ENCODE results near the gene PHLDA3. TPM values are rescaled to one million over a fixed set of nuclear protein-coding genes. Genes with fewer than 3 reads are reported as not detected.
A peak's percentile ranks its signal among the peaks of the same experiment; 100 is the strongest.

Gene PHLDA3
- total RNA-seq, 1 donor from 2014 or later, result 25.0 TPM

DNA sequence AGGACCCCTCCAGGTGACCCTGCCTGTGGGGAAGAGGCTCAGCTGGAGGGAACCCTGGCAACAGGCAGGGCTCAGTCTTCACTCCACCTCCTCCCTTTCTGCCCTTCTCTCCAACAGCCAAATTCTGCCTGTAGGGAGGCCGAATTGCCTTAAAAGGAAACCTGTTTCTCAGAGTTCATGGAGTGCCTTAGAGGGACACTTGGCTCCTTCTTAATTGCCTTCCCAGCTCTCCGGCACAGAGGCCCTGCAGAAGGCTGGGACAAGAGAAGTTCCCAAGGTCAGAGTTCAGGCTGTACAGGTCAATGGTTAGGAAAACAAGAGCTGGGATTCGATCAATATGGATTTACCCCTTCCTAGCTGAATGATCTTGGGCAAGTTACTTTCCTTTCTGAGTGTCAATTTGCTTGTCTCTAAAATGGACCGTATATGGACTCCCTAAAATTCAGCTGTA is 31.7 kb upstream of the PHLDA3 start:
- Mint-ChIP-seq H3K4me3 (ENCODE audit: unreplicated experiment) (no peak overlapping the region), H3K4me1 (ENCODE audit: unreplicated experiment) (peaks cover 56% of the 10 kb centered on the region), H3K27me3 (ENCODE audit: unreplicated experiment) (peaks cover 9% of the 10 kb centered on the region), H3K9me3 (ENCODE audit: unreplicated experiment) (no peaks in the 10 kb centered on the region), H3K27ac (ENCODE audit: unreplicated experiment) (peak overlapping the region; percentile 10), H3K36me3 (ENCODE audit: low read depth, unreplicated experiment) (peaks cover 11% of the 10 kb centered on the region)
- DNase-seq (ENCODE audit: low spot score), result no peak
- TF ChIP-seq, protein P1, sequence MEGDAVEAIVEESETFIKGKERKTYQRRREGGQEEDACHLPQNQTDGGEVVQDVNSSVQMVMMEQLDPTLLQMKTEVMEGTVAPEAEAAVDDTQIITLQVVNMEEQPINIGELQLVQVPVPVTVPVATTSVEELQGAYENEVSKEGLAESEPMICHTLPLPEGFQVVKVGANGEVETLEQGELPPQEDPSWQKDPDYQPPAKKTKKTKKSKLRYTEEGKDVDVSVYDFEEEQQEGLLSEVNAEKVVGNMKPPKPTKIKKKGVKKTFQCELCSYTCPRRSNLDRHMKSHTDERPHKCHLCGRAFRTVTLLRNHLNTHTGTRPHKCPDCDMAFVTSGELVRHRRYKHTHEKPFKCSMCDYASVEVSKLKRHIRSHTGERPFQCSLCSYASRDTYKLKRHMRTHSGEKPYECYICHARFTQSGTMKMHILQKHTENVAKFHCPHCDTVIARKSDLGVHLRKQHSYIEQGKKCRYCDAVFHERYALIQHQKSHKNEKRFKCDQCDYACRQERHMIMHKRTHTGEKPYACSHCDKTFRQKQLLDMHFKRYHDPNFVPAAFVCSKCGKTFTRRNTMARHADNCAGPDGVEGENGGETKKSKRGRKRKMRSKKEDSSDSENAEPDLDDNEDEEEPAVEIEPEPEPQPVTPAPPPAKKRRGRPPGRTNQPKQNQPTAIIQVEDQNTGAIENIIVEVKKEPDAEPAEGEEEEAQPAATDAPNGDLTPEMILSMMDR (IDR thresholded peaks at IDR 0.05; ENCODE audit: unreplicated experiment), result no peak

DNA sequence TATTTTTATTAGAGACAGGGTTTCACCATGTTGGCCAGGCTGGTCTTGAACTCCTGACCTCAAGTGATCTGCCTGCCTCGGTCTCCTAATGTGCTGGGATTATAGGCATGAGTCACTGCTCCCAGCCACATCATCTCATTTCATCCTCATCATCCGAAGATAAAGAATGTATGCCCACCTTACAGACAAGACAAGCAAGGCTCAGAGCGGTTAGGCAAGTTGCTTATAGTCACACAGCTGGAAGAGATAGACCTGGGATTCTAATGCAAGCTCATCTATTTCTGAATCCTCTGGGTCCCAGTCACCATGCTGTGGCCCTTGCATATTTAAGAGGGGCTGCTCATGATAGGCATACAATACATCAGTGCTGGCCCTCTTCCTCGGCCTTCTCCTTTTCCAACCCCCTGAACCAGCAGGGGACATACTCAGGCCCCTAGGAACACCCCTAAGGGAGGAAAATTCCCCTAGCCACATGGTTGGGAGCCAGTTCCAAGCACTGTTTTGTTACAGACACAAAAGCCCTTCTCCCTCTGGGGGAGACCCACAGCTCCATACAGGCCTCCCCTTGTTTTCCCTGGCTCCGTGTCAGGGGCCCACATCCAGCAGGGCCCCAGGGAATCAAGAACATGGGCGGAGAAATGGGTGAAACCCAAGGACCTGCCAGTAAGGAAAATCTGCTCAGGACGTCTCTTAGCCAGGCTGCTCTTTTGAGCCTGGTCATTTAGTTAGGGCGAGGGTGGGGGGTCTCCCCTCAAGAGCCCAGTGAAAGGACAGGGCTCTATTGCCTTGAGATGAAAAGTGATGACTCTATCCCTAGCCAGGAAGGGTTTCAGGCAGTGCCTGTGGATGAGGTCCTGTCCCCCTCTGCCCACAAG is 31.0 kb upstream of the PHLDA3 start:
- H3K27me3 Mint-ChIP-seq (ENCODE audit: unreplicated experiment), result peaks cover 6% of the 10 kb centered on the region

DNA sequence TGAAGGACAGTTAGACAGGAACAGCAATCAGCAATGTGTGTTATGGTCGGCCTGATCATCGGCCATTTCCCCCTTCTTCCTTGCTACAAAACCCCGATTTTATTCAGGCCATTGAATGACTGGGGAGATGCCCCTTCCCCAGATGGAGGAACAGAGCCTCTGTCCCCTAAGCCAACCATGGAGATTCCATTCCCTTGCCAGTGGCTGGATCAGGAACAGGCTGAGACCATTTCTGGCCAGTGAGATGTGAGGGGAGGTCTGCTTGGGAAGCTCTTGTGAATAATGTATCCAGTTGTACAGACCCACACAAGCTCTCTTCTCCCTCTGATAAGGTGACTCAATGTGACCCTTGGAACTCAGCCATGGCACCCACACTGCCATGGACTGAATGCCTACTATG is 30.2 kb upstream of the PHLDA3 start:
- Mint-ChIP-seq H3K4me3 (ENCODE audit: unreplicated experiment) (no peak overlapping the region), H3K36me3 (ENCODE audit: low read depth, unreplicated experiment) (peaks cover 22% of the 10 kb centered on the region), H3K27ac (ENCODE audit: unreplicated experiment) (no peak overlapping the region), H3K27me3 (ENCODE audit: unreplicated experiment) (peaks cover 6% of the 10 kb centered on the region), H3K4me1 (ENCODE audit: unreplicated experiment) (peaks cover 49% of the 10 kb centered on the region), H3K9me3 (ENCODE audit: unreplicated experiment) (no peaks in the 10 kb centered on the region)
- TF ChIP-seq, protein P1 (IDR thresholded peaks at IDR 0.05; ENCODE audit: unreplicated experiment), result no peak
- no peak for DNase-seq (ENCODE audit: low spot score)

More for the DNA sequence above, 31.0 kb upstream of the PHLDA3 start:
- no peak overlapping the region for H3K27ac Mint-ChIP-seq (ENCODE audit: unreplicated experiment)
- H3K4me1 Mint-ChIP-seq (ENCODE audit: unreplicated experiment), result peaks cover 50% of the 10 kb centered on the region
- DNase-seq (ENCODE audit: low spot score), result no peak
- H3K9me3 Mint-ChIP-seq (ENCODE audit: unreplicated experiment), result no peaks in the 10 kb centered on the region
- TF ChIP-seq, protein P1 (IDR thresholded peaks at IDR 0.05; ENCODE audit: unreplicated experiment), result no peak
- peaks cover 14% of the 10 kb centered on the region for H3K36me3 Mint-ChIP-seq (ENCODE audit: low read depth, unreplicated experiment)
- no peak overlapping the region for H3K4me3 Mint-ChIP-seq (ENCODE audit: unreplicated experiment)

DNA sequence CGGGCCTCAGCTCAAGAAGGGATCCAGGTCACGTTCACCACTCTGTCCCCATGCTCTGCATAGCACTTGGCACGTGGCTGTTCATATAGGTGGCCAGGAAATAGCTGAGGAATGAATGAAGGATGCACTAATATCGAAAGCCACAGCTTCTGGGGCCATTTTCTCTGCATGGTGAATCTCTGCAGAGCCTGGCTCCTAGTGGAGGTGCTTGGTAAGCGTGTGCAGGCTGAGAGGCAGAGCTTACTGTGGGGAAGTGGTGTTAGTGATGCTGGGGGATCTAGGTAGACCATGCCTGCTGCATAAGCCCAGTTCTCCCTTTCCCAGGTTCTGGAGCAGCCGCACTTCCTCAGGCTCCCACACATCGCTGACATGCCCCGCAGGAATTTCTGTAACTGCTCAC is 29.6 kb upstream of the PHLDA3 start:
- Mint-ChIP-seq H3K36me3 (ENCODE audit: low read depth, unreplicated experiment) (peaks cover 27% of the 10 kb centered on the region), H3K27me3 (ENCODE audit: unreplicated experiment) (peaks cover 6% of the 10 kb centered on the region), H3K4me3 (ENCODE audit: unreplicated experiment) (no peak overlapping the region), H3K27ac (ENCODE audit: unreplicated experiment) (no peak overlapping the region), H3K4me1 (ENCODE audit: unreplicated experiment) (peaks cover 45% of the 10 kb centered on the region), H3K9me3 (ENCODE audit: unreplicated experiment) (no peaks in the 10 kb centered on the region)
- TF ChIP-seq, protein P1 (IDR thresholded peaks at IDR 0.05; ENCODE audit: unreplicated experiment), result no peak
- no peak for DNase-seq (ENCODE audit: low spot score)

DNA sequence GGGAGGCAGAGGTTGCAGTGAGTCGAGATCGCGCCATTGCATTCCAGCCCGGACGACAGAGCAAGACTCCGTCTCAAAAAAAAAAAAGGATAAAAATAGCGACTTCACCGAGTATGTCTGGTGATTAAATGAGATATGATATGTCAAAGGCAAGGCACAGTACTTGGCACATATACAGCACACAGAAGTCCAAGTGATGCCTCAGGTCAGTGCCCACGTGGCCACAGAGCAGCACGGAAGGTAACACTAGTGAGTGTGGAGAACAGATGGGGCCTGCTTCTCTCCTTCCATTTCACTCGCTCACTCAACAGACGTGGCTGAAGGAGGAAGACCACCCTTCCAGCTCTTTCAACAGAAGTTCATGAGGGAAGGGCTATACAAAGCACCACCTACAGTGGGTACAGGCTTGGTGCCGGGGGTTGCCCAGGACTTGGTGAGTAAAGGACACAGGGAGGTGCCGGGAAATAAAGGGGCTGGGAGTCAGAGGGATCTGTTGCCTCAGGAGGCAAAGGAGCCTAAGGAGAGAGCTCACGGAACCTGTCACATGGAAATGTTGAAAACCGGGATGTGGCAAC is 29.0 kb upstream of the PHLDA3 start:
- Mint-ChIP-seq H3K4me3 (ENCODE audit: unreplicated experiment) (no peak overlapping the region), H3K36me3 (ENCODE audit: low read depth, unreplicated experiment) (peaks cover 33% of the 10 kb centered on the region), H3K27ac (ENCODE audit: unreplicated experiment) (no peak overlapping the region), H3K9me3 (ENCODE audit: unreplicated experiment) (no peaks in the 10 kb centered on the region), H3K27me3 (ENCODE audit: unreplicated experiment) (peaks cover 11% of the 10 kb centered on the region), H3K4me1 (ENCODE audit: unreplicated experiment) (peaks cover 40% of the 10 kb centered on the region)
- TF ChIP-seq, protein P1 (IDR thresholded peaks at IDR 0.05; ENCODE audit: unreplicated experiment), result no peak
- no peak for DNase-seq (ENCODE audit: low spot score)

Data from endothelial cell (in vitro differentiated cells).